Measurements from ENCODE around the gene CDY2B. TPM values are rescaled to one million over a fixed set of nuclear protein-coding genes. Genes with fewer than 3 reads are reported as not detected.
"Not testable (repeated sequence)": the region's sequence is repeated elsewhere in the genome, so short reads cannot be mapped to it uniquely, and the experiment has no call there.

CDY2B gene
- total and polyA plus RNA-seq, 12 donors, result not detected

- H3K9me3 ChIP-seq; DNase-seq; ATAC-seq; H3K4me1 ChIP-seq; H3K27me3 ChIP-seq; H3K4me3 ChIP-seq; H3K27ac ChIP-seq; H3K36me3 ChIP-seq; intact Hi-C loops (cut with DNase I): not testable (repeated sequence)
- WGBS, 2 donors, result no CpG with 5 or more reads among the region's 10 CpGs
Observed at GRCh38 chrY:17856963-17857848, 22.8 kb downstream of the CDY2B start.

- H3K9me3 ChIP-seq; DNase-seq; ATAC-seq; intact Hi-C loops (cut with DNase I); H3K4me1 ChIP-seq; H3K27me3 ChIP-seq; H3K4me3 ChIP-seq; H3K27ac ChIP-seq; H3K36me3 ChIP-seq: not testable (repeated sequence)
- WGBS, 2 donors, result no CpG with 5 or more reads among the region's 3 CpGs
Observed at GRCh38 chrY:17856508-17856907, 23.5 kb downstream of the CDY2B start.

GRCh38 chrY:17849131-17849530 lies 30.9 kb downstream of the CDY2B start:
- H3K4me1 ChIP-seq; ATAC-seq; H3K4me3 ChIP-seq; H3K27ac ChIP-seq; DNase-seq; H3K9me3 ChIP-seq; H3K36me3 ChIP-seq; intact Hi-C loops (cut with DNase I); H3K27me3 ChIP-seq: not testable (repeated sequence)
- no CpG with 5 or more reads among the region's 4 CpGs for WGBS, 2 donors

GRCh38 chrY:17832149-17832548 lies 47.9 kb downstream of the CDY2B start:
- H3K27me3 ChIP-seq; DNase-seq; H3K27ac ChIP-seq; ATAC-seq; H3K36me3 ChIP-seq; H3K9me3 ChIP-seq; intact Hi-C loops (cut with DNase I); H3K4me3 ChIP-seq; H3K4me1 ChIP-seq: not testable (repeated sequence)
- no CpG with 5 or more reads among the region's 12 CpGs for WGBS, 2 donors

Other genes with a start within 250 kb of the CDY2B start
- gene CDY2A, start 145.6 kb upstream of the CDY2B start, total RNA-seq, result not detected
- not detected for gene CDY2A, start 145.6 kb upstream of the CDY2B start, polyA plus RNA-seq